HL-60 (cell line): ENCODE results near the gene ABCA2.

Source experiments
- CTCF ChIP-seq: IDR thresholded peaks from one replicate; pipeline ENCODE4 v1.5.1; 2011; ENCODE audit warnings: low read length, control low read depth, inconsistent platforms; ENCODE audit not compliant: insufficient read depth
- GABPA ChIP-seq: IDR thresholded peaks from 2 replicates; pipeline ENCODE4 v1.6.1; 2012; ENCODE audit warnings: low read depth
- POLR2AphosphoS5 ChIP-seq: IDR thresholded peaks from 2 replicates; pipeline ENCODE4 v1.6.1; 2012; ENCODE audit warnings: low read depth
- REST ChIP-seq: IDR thresholded peaks from 2 replicates; pipeline ENCODE4 v1.6.1; 2012; ENCODE audit warnings: low read depth; ENCODE audit not compliant: insufficient replicate concordance

- no peak for TF ChIP-seq CTCF
- no peak for TF ChIP-seq POLR2AphosphoS5
- TF ChIP-seq GABPA = no peak
- no peak for TF ChIP-seq REST
Observed at GRCh38 chr9:137013571-137013940, 14.5 kb downstream of the ABCA2 start.
